NCI-H2107 (cell line): Measurements from ENCODE around the gene TECPR1.

Experiments
- DNase-seq: peaks from one replicate; lab custom pipeline; 2025; lab: John Stamatoyannopoulos, UW

The TECPR1 gene

DNA sequence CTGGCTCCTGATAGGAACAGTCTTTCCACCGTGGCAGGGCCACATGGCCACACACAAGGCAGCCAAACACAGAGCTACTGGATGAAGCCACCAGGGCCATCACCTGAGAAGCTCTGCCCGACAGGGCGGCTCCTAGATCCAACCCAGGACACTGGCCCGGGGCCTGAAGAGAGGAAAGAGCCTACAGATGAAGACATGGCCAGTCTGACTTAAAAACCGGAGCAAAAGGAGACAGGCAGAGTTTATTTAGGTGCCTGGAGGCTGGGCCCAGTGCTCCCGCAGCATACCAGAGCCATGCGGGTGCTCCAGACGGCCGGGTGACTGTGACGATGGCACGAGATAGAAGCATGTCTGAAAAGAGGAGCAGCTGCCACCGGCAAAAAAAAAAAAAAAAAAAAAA lies 3.9 kb downstream of the TECPR1 start:
- DNase-seq = no peak

- DNase-seq = no peak
These were observed 7.2 kb downstream of the TECPR1 start for GRCh38 chr7:98244871-98245270.

DNA sequence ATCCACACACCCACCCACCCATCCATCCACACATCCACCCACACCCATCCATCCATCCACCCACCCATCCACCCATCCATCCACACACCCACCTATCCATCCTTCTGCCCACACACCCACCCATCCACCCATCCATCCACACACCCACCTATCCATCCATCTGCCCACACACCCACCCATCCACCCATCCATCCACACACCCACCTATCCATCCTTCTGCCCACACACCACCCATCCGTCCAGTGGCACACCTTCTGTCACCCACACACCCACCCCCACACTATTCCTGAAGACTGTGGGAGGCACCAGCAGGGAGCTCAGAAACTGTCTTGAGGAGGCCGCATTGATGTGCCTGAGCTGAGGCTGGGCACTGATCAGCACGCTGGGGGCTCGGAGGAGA lies 9.1 kb downstream of the TECPR1 start:
- DNase-seq = no peak

GRCh38 chr7:98242342-98242741 lies 9.7 kb downstream of the TECPR1 start:
- DNase-seq = no peak

- no peak for DNase-seq
These were observed 10.3 kb downstream of the TECPR1 start for GRCh38 chr7:98241674-98242241.

DNA sequence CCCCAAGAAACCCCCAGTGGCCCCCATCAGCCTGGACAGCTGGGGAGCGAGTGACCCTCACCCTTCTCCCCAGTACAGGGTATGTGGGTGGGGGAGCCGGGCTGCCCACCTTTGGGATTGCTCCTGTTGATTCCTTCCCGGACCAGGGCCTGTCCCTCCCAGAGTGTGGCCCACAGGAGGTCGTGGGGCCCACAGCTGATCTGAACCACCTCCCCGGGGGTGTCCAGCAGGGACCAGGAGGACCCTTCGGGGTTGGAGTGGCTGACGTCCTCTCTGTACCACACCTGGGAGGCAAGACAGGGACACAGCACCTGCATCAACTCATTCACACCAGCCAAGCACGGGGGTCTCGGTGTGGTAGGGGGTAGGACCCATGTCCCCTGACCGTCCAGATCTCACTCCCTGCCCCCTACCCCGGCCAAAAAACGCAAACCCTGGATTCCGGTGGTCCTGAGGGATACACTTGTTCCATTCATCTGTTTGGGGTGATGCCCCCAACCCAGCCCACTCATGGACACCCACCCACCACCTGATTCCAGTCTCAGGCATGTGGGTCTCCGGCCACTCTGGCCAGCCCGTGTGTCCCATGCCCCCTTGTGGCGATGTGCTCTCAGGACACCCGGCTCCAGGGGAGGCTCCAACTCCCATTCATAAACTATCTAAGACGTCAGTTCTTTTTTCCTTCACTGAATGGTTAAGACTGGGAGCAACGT lies 10.9 kb downstream of the TECPR1 start:
- DNase-seq = no peak

GRCh38 chr7:98238976-98239375 lies 13.1 kb downstream of the TECPR1 start:
- DNase-seq = no peak

- DNase-seq = no peak
These were observed 14.0 kb downstream of the TECPR1 start for GRCh38 chr7:98238076-98238475.

DNA sequence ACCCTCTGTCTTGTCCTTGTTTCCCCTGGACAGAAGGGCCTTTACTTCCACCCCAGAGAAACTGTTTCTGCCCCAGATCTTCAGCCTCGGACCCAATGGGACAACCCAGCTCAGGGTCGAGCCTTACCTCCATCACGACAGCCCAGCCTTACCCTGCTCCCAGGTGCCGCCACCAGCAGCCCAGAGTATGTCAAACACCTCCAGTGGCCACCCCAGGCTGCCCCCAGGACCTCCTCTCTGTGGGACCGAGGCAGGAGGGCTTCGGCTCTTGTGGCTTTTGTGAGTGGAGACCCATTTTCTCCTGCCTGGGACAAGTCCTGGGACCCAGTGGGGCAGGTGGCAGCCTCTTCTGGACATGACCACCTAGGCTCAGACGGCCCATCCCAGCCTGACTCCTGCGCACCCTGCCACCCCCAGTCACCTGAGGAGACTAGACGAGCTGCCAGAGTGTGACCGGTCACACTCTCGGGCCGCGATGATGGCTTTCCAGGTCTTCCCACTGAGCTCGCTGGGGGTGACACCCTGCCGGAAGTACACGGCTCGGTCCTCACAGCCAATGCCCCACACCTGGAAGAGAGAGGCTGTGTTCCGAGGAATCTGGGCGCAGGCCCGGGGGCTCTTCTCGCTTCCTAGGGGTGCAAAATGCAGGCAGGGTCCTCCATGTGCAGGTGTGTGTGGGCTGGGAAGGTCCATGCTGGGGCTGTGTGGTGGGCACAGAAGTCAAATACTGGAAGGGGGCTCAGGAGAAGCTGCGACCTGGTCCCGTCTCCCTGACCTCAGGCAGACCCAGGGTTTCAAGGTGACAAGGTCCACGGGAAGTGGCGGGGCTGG lies 15.5 kb downstream of the TECPR1 start:
- no peak for DNase-seq

GRCh38 chr7:98235901-98236300 lies 16.1 kb downstream of the TECPR1 start:
- no peak for DNase-seq

DNA sequence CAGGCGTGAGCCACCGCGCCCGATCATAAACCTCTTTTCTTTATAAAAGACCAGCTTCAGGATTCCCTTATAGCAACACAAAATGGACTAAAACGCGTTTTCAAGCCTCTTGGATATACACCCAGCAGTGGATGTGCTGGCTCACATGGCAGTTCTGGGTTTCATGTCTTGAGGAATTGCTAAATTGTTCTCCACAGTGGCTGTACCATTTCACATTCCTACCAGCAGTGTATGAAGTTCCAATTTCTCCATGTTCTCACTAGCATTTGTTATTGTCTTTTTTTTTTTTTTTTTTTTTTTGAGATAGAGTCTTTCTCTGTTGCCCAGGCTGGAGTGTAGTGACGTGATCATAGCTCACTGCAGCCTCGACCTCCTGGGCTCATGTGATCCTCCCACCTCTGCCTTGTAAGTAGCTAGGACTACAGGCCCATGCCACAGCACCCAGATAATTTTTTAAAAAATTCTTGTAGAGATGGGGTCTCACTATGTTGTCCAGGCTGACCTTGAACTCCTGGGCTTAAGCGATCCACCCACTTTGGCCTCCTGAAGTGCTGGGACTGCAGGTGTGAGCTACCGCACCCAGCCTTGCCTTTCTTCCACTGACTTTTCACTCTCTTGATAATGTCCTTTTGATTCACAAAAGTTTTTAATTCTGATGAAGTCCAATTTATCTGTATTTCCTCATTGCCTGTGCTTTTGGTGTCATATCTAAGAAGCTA lies 17.4 kb downstream of the TECPR1 start:
- no peak for DNase-seq

DNA sequence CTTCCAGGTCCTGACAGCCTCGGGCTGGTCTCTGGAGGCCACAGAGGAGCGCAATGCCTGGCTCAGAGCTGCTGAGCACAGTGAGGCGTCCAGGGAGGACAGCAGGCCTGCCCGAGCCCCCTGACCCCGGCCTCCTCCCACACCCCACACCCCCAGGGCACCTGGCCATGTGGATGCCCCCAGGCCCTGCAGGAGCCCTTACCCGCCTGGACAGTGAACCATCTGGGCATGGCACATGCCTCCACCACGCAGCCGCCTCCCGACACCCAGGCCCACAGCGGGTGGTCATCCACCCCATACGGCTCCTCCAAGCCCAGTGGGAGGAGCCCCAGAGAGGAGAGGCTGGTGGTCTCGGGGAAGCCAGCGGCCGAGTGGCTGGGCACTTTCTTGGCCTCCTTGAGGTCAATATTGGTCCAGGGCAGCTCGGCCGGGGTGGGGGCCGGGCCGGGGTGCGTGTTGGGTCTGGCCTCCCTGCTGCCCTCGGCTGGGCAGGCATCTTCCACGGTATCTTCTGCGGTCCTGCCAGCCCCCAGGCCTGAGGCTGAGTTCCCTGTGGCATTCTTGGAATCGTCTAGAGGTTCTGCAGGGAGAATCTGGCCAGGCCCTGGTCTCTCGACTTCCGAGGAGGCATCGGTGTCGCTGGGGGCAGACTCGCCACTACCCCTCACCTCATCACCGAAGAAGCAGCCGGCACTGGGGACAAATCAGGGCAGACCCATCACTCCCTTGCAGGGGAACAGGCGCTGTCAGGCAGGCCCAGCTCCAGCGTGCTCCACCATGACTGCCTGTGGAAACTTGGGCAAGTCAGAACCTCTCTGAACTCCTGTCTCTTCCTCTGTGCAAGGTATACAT lies 18.6 kb downstream of the TECPR1 start:
- no peak for DNase-seq

DNA sequence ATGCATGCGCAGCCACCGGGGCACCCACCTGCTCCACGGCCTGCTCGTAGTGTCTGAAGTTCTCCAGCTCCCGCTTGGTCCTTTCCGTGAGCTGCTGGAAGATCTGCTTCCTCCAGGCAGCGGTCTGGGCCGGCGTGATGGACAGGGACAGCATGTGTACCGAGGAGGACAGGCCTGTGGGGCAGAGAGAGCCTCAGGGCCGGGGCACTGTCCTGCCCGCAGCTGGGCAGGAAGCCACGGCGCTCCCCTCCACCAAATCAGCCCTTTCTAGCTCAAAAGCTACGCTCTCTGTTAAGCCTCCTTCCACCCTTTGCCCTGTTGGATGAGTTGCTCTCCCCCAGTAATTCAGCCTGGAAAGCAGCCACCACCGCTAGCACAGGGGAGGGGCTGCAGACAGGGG lies 19.2 kb downstream of the TECPR1 start:
- no peak for DNase-seq

- DNase-seq = no peak
These were observed 19.8 kb downstream of the TECPR1 start for GRCh38 chr7:98232263-98232585.

DNA sequence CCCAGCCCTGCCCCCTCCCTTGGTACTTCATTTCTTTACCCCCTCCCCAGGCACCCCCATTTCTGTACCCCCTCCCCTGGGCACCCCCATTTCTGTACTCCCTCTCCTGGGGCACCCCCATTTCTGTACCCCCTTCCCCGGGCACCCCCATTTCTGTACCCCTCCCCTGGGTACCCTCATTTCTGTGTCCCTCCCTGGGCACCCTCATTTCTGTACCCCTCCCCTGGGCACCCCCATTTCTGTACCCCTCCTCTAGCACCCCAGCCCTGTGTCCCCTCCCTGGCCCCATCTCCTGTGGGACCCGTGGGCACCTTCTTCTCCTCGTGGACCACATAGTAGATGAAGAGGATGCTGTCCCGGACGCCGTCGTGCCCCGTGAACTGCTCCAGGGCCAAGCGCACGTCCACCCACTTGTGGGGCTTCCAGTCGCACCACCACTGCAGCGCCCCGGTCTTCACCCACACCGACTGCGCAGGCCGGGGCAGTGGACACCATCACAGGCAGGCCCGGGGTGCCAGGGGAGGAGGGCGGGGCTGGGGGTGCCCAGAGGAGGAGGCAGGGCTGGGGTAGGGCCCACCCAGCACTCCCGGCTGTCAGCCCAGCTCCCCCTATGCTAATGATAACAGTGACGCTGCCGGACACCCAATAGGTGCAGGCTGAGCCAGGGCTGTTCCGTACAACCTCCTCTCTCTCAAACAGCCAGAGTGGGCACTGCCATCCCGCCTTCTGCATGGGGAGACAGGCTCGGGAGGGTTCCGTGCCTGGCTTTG lies 20.4 kb downstream of the TECPR1 start:
- DNase-seq = no peak

DNA sequence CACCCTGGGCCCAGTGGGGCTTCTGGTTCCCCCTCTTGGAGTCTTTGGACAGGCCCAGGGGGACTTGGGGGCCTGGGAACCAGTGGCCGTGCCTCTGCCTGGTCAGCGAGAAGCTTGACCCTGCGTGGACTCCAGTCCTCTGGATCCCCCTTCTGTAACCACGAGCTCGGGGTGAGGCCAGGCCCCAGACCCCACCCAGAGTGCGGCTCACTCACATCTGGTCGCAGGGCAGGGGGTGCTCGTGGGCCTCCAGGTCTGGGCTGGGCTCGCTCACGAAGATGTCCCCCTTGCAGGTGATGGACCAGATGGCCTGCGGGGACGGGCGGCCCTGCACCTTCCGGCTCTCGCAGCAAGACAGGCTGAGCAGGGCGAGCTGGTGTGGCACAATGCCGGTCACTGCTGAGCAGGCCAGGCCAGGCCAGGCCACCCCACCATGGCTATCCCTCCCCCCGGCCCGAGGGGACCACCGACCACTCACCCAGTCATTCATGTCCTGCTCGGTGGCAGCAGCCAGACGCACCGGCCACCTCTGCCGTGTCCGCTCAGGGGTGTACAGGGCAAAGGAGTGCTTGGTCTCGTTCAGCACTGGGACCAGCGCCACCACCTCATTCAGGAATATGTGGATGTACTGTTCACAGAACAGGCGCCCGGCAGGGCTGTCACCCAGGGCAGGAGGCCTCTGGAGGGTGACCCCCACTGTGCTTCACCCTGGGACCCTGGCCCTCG lies 21.1 kb downstream of the TECPR1 start:
- DNase-seq = no peak

GRCh38 chr7:98229991-98230745 lies 21.9 kb downstream of the TECPR1 start:
- no peak for DNase-seq

DNA sequence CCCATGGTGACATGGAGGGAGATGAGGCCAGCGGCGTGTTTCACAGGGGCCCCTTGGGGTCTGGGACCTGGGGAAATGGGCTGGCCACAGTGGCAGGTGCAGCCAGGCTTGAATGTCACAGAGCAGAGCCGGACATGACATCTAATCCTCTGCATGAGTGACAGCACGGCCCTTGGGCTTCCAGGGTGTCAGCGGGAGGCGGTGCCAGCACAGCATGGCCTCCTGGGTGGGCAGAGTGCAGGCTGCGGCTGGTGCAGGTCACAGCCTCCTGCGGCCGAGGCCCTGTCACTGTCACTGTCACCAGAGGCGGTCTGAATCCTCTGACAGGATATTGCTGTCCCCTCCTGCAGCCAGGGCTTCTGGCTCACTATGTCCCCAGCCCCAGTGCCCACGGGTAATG lies 22.6 kb downstream of the TECPR1 start:
- DNase-seq = no peak

DNA sequence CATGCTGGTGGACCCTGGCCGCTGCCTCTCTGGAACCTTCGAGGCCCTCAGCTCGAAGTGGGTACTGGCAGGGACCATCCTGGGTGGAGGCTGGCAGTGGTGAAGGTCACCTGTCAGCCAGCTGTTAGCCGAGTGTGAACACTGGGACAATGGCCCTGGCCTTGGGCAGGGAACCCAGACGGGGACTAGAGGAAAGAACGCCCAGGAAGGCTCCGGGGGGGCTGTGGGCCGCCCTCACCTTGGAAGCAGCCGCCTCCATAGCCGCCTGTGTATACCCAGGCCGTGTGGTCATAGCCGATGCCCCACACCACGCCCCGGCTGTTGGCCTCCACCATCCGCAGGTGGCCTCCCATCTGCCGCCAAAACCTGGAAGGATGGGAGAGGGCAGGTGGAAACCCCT lies 23.2 kb downstream of the TECPR1 start:
- DNase-seq = no peak

- DNase-seq = no peak
These were observed 24.1 kb downstream of the TECPR1 start for GRCh38 chr7:98227939-98228338.
